ENCODE data around the gene BIN1.

DNA sequence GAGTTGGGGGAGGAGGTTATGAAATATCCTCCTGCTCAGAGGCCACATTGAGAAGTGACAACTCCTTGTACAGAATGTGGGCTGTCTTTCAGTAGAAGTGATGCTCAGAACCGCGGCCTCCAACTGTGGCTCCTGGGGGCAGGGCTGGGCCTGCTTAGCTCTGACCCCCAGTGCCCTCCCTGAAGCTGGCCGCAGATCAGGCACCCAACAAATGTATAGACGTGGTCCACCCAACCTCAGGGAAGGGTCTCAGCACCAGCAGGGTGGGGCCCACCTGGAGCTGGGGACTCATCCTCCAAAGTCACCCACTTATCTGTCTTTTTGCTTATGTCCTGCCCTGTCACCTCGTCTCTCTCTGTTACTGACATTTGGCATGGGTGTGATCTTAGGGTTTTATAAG is 11.1 kb upstream of the BIN1 start:
- no peak for TF ChIP-seq CTCF (IDR thresholded peaks at IDR 0.05)
- TF ChIP-seq POLR2A (IDR thresholded peaks at IDR 0.05) = no peak
- no peak for TF ChIP-seq POLR2AphosphoS5 (IDR thresholded peaks at IDR 0.05)

Data from gastroesophageal sphincter (tissue), 3 donors.